ENCODE measurements around the gene PLAGL2. TPM values are rescaled to one million over a fixed set of nuclear protein-coding genes. Genes with fewer than 3 reads are reported as not detected.

PLAGL2 gene
- total and polyA plus RNA-seq, 2 of the 8 experiments (the other 6 are each of a cell fraction or from before 2014, with no cell fraction given) = 20.6 to 25.4 TPM

DNA sequence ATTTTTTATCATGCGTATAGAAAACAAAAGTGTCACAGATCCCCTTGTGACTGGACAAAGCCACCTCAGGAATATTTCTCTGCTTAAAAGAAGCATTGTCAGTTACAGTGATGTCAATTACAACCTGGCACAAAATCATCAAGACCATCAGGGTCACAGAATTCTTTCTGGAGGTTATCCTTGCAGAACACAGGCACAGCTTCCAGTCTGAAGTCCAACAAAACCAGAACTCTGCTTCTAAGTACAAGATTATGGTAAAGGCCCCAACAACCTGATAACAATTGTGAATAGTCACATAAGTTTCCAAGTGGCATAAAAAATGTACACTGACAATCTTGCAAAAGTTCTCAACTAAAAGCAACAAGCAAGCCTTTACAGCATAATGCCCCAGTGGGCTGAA, 21.0 kb downstream of the PLAGL2 start:
- Histone ChIP-seq H3K36me3 (ENCODE audit: control insufficient read depth in 2 of 4, insufficient read depth in 4 of 4, low read length in 3 of 4) (no peaks in the 10 kb centered on the region), H2AK5ac (ENCODE audit: low read depth, low read length) (no peak overlapping the region), H3K27ac (ENCODE audit: low read depth, low read length) (no peak overlapping the region), H2BK15ac (ENCODE audit: low read length) (no peak overlapping the region), H3K56ac (replicated peaks; ENCODE audit: insufficient read length, low read depth, low read length) (no peak overlapping the region), H3K79me1 (ENCODE audit: low read depth, low read length) (0 out of 2 replicates have a peak, but pooled peaks cover 4% of the 10 kb centered on the region), H3K23ac (ENCODE audit: insufficient read length) (no peak overlapping the region), H3K4me3 (ENCODE audit: extremely low read depth in 1 of 4, insufficient read depth in 2 of 4, low read depth in 3 of 4, low read length in 4 of 4) (no peak overlapping the region), H3K23me2 (ENCODE audit: low read depth, low read length) (peaks cover 7% of the 10 kb centered on the region; the same call in 1 of the 2 replicates), H3K27me3 (replicated peaks in 1 of 4; ENCODE audit: control insufficient read depth in 3 of 4, extremely low read depth in 1 of 4, insufficient read depth in 3 of 4, low read length in 3 of 4) (no peaks in the 10 kb centered on the region), H3K4ac (replicated peaks; ENCODE audit: insufficient read length, low read depth, low read length) (no peak overlapping the region), H3K9ac (replicated peaks in 1 of 4; ENCODE audit: extremely low read depth in 1 of 4, low read depth in 3 of 4, low read length in 3 of 4) (no peak overlapping the region), H2BK12ac (ENCODE audit: low read depth, low read length) (no peak overlapping the region), H4K8ac (ENCODE audit: extremely low read depth, insufficient read depth, low read length) (no peak overlapping the region), H3K79me2 (ENCODE audit: control insufficient read depth in 1 of 2, insufficient read depth in 2 of 2, low read length in 2 of 2) (peaks cover 0 to 6% of the 10 kb centered on the region in 2 experiments; a peak in 1 of 4 replicates), H3K9me3 (ENCODE audit: insufficient read depth in 2 of 2, low read depth in 1 of 2, low read length in 1 of 2) (peaks cover 0 to 4% of the 10 kb centered on the region in 2 experiments; a peak in 1 of 4 replicates), H3K18ac (ENCODE audit: extremely low read depth, low read length) (no peak overlapping the region), H3K14ac (ENCODE audit: insufficient read length) (no peak overlapping the region), H3K4me1 (replicated peaks in 1 of 4; ENCODE audit: control insufficient read depth in 3 of 4, insufficient read depth in 4 of 4, low read length in 3 of 4) (peaks cover 2 to 21% (median 19%) of the 10 kb centered on the region in 4 experiments), H4K91ac (replicated peaks; ENCODE audit: insufficient read length, low read length) (no peak overlapping the region), H2AFZ (ENCODE audit: low read length) (no peak overlapping the region), H2BK20ac (ENCODE audit: low read length) (no peak overlapping the region), H4K5ac (ENCODE audit: insufficient read length, low read depth, low read length) (no peak overlapping the region), H2BK120ac (replicated peaks; ENCODE audit: low read depth, low read length) (no peak overlapping the region), H3K4me2 (ENCODE audit: insufficient read depth in 1 of 2, low read depth in 2 of 2, low read length in 2 of 2) (no peak overlapping the region), H4K20me1 (replicated peaks in 1 of 2; ENCODE audit: control insufficient read depth in 1 of 2, insufficient read depth in 2 of 2, low read length in 2 of 2) (peaks cover 0 to 3% of the 10 kb centered on the region in 2 experiments), H2BK5ac (ENCODE audit: low read depth, low read length) (no peak overlapping the region)
- ChIA-PET POLR2A (ENCODE audit: partially characterized antibody) (interaction anchor here (0.7 kb wide), 1 partner anchor 19 kb away, joined by 3 read pairs; no protein-coding TSS in a partner anchor), CTCF (ENCODE audit: partially characterized antibody) (no interaction called here)
- DNase-seq (ENCODE audit: low read depth in 1 of 2, low spot score in 2 of 2) = no peak
- no peak for FAIRE-seq
- 100% methylated on average over 1 of the region's 1 CpG; no CpG with 5 or more reads in 1 of the 2 experiments for whole genome bisulfite sequencing, 2 experiments (ENCODE audit: extremely low coverage in 1 of 2, insufficient coverage in 1 of 2, insufficient read length in 1 of 2, insufficient replicate concordance in 2 of 2, low coverage in 1 of 2, low lambda C conversion rate in 2 of 2, missing lambda C conversion rate in 1 of 2)
- no peak for TF ChIP-seq RBBP5 (IDR thresholded peaks at IDR 0.05; ENCODE audit: borderline replicate concordance, low read depth, low read length)

Data from H1 (cell line).